Keratinocyte (primary cell): Measurements from ENCODE around the gene SPOCK1.

Experiments
- CTCF ChIP-seq, 3 experiments: IDR thresholded peaks in 1 of 3; conservative IDR thresholded peaks in 1 of 3; optimal IDR thresholded peaks in 1 of 3; 2 replicates in 2 of 3; 3 replicates in 1 of 3; pipeline versions ENCODE3 to v1.5.1; 2011; ENCODE audit warnings: low read length in 3 of 3, mild to moderate bottlenecking in 3 of 3, moderate library complexity in 2 of 3, control low read depth in 1 of 3, inconsistent platforms in 1 of 3; ENCODE audit not compliant: insufficient read depth in 2 of 3; ENCODE audit errors: extremely low read depth in 1 of 3
- EZH2 ChIP-seq: IDR thresholded peaks from one replicate; pipeline ENCODE4 v1.6.1; 2012; ENCODE audit warnings: inconsistent platforms, mild to moderate bottlenecking, low read length, moderate library complexity

- TF ChIP-seq CTCF (optimal IDR thresholded peaks at IDR 0.05 in 1 of 3, IDR thresholded peaks at IDR 0.05 in 1 of 3, conservative IDR thresholded peaks at IDR 0.05 in 1 of 3; ENCODE audit: extremely low read depth in 1 of 3, insufficient read depth in 2 of 3, low read length in 3 of 3) (no peak), EZH2 (no peak)
Observed at GRCh38 chr5:137136991-137137632, 362.0 kb downstream of the SPOCK1 start.
